Measurements from ENCODE around the gene CFAP299.

The CFAP299 gene

DNA sequence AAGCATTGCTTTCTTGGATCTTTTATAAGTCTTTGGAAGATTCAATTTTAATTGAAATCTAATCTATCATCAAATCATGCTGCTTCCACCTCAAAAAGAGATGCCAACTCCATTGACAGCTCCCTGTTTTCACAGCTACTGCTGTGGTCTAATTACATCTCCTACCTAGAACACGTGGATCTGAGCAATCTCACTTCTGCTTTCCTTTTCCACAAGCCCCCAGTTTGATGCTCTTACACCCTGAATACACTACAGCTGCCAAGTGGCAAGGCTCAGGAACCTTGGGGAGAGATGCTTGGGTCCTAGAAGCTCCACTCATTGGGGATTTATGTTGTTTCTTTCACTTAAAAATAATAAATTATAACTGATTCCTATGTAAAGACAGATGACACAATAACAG is 172.0 kb downstream of the CFAP299 start:
- H3F3A ChIP-seq (ENCODE audit: insufficient read depth, low read length) = no peaks in the 10 kb centered on the region
- no peaks in the 10 kb centered on the region for H3K79me2 ChIP-seq (ENCODE audit: low read length)
- no peak overlapping the region for H3K4me3 ChIP-seq (ENCODE audit: low read length)
- no peak overlapping the region for H3K27ac ChIP-seq (ENCODE audit: low read length)
- TF ChIP-seq EZH2 (optimal IDR thresholded peaks at IDR 0.05; ENCODE audit: low read depth, low read length) (no peak), EZH2phosphoT487 (IDR thresholded peaks at IDR 0.05; ENCODE audit: low read length) (no peak)
- TF ChIP-seq, protein P1, sequence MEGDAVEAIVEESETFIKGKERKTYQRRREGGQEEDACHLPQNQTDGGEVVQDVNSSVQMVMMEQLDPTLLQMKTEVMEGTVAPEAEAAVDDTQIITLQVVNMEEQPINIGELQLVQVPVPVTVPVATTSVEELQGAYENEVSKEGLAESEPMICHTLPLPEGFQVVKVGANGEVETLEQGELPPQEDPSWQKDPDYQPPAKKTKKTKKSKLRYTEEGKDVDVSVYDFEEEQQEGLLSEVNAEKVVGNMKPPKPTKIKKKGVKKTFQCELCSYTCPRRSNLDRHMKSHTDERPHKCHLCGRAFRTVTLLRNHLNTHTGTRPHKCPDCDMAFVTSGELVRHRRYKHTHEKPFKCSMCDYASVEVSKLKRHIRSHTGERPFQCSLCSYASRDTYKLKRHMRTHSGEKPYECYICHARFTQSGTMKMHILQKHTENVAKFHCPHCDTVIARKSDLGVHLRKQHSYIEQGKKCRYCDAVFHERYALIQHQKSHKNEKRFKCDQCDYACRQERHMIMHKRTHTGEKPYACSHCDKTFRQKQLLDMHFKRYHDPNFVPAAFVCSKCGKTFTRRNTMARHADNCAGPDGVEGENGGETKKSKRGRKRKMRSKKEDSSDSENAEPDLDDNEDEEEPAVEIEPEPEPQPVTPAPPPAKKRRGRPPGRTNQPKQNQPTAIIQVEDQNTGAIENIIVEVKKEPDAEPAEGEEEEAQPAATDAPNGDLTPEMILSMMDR (IDR thresholded peaks at IDR 0.05; ENCODE audit: low read length) = no peak
- H3K9ac ChIP-seq (ENCODE audit: low read length) = no peak overlapping the region
- no peaks in the 10 kb centered on the region for H3K9me3 ChIP-seq (replicated peaks; ENCODE audit: insufficient read depth, low read length)
- H3K36me3 ChIP-seq (replicated peaks; ENCODE audit: insufficient read depth, low read length) = no peaks in the 10 kb centered on the region
- H3K4me2 ChIP-seq (ENCODE audit: low read depth, low read length) = no peak overlapping the region
- no peaks in the 10 kb centered on the region for H3K4me1 ChIP-seq (ENCODE audit: low read length)
- H2AFZ ChIP-seq (ENCODE audit: low read length) = no peak overlapping the region
- H3K27me3 ChIP-seq (replicated peaks; ENCODE audit: insufficient read depth, low read length) = no peaks in the 10 kb centered on the region
- DNase-seq = no peak
- H3K9me2 ChIP-seq (replicated peaks; ENCODE audit: insufficient read depth, low read length) = no peaks in the 10 kb centered on the region
- H4K20me1 ChIP-seq (ENCODE audit: insufficient read depth, low read length) = no peaks in the 10 kb centered on the region

DNA sequence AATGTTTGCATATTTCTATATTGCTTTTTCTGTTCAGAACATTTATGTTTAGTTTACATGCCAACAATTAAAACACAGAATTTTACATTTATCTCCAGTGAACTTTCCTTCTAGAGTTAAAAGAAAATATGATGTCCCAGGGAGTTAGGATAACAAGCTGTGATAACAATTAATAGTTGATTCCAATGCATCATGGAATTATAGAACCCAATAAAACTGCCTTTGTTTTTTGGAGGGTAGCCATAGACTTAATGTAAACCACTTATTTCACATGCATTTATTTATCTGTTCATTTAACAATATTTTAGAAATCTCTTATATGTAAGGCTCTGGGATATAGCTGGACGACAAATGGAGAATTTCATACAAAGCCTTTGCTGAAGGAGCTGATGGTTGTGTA is 180.0 kb downstream of the CFAP299 start:
- Histone ChIP-seq H2AFZ (ENCODE audit: low read length) (no peak overlapping the region), H3K9me2 (replicated peaks; ENCODE audit: insufficient read depth, low read length) (no peaks in the 10 kb centered on the region), H3K36me3 (replicated peaks; ENCODE audit: insufficient read depth, low read length) (no peaks in the 10 kb centered on the region), H3K9ac (ENCODE audit: low read length) (no peak overlapping the region), H3K4me3 (ENCODE audit: low read length) (no peak overlapping the region), H3K4me2 (ENCODE audit: low read depth, low read length) (no peak overlapping the region), H3K27me3 (replicated peaks; ENCODE audit: insufficient read depth, low read length) (no peaks in the 10 kb centered on the region), H4K20me1 (ENCODE audit: insufficient read depth, low read length) (no peaks in the 10 kb centered on the region), H3K4me1 (ENCODE audit: low read length) (no peaks in the 10 kb centered on the region), H3K9me3 (replicated peaks; ENCODE audit: insufficient read depth, low read length) (no peaks in the 10 kb centered on the region), H3F3A (ENCODE audit: insufficient read depth, low read length) (no peaks in the 10 kb centered on the region), H3K79me2 (ENCODE audit: low read length) (no peaks in the 10 kb centered on the region), H3K27ac (ENCODE audit: low read length) (no peak overlapping the region)
- no peak for DNase-seq
- TF ChIP-seq, protein P1 (IDR thresholded peaks at IDR 0.05; ENCODE audit: low read length) = no peak
- TF ChIP-seq EZH2 (optimal IDR thresholded peaks at IDR 0.05; ENCODE audit: low read depth, low read length) (no peak), EZH2phosphoT487 (IDR thresholded peaks at IDR 0.05; ENCODE audit: low read length) (no peak)

DNA sequence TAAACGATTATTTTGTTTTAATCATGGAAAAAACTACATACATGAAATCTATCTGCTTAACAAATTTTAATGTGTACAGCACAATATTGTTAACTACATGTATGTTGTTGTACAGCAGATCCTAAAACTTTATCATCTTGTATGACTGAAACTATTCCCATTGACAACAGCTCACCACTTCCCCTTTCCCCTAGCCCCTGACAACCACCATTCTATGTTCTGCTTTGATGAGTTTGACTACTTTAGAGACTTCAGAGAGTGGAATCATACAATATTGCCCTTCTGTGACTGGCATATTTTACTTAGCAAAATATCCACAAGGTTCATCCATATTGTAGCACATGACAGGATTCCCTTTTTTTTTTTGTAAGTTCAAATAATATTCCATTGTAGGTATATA is 185.9 kb downstream of the CFAP299 start:
- no peak overlapping the region for H3K9ac ChIP-seq (ENCODE audit: low read length)

More for the DNA sequence above, 185.9 kb downstream of the CFAP299 start:
- H3K79me2 ChIP-seq (ENCODE audit: low read length) = no peaks in the 10 kb centered on the region
- H3K4me2 ChIP-seq (ENCODE audit: low read depth, low read length) = no peak overlapping the region
- no peaks in the 10 kb centered on the region for H3K9me3 ChIP-seq (replicated peaks; ENCODE audit: insufficient read depth, low read length)
- H3K4me1 ChIP-seq (ENCODE audit: low read length) = no peaks in the 10 kb centered on the region
- H4K20me1 ChIP-seq (ENCODE audit: insufficient read depth, low read length) = no peaks in the 10 kb centered on the region
- H3K27ac ChIP-seq (ENCODE audit: low read length) = no peak overlapping the region
- no peak overlapping the region for H2AFZ ChIP-seq (ENCODE audit: low read length)
- H3K4me3 ChIP-seq (ENCODE audit: low read length) = no peak overlapping the region
- TF ChIP-seq, protein P1 (IDR thresholded peaks at IDR 0.05; ENCODE audit: low read length) = no peak
- TF ChIP-seq EZH2phosphoT487 (IDR thresholded peaks at IDR 0.05; ENCODE audit: low read length) (no peak), EZH2 (optimal IDR thresholded peaks at IDR 0.05; ENCODE audit: low read depth, low read length) (no peak)
- H3K9me2 ChIP-seq (replicated peaks; ENCODE audit: insufficient read depth, low read length) = no peaks in the 10 kb centered on the region
- H3K36me3 ChIP-seq (replicated peaks; ENCODE audit: insufficient read depth, low read length) = no peaks in the 10 kb centered on the region
- no peak for DNase-seq
- H3F3A ChIP-seq (ENCODE audit: insufficient read depth, low read length) = no peaks in the 10 kb centered on the region
- no peaks in the 10 kb centered on the region for H3K27me3 ChIP-seq (replicated peaks; ENCODE audit: insufficient read depth, low read length)

Measured in MM.1S (cell line).